BLaER1 (cell line): ENCODE results near the gene ITGA1.
"Not testable (repeated sequence)": the region's sequence is repeated elsewhere in the genome, so short reads cannot be mapped to it uniquely, and the experiment has no call there.

Experiments
- H3K27ac ChIP-seq: shearing (Covaris generic); formaldehyde crosslinking; 2 replicates; pipeline ENCODE4 v1.8.1; 2022
- H3K27me3 ChIP-seq: shearing (Covaris generic); formaldehyde crosslinking; 2 replicates; pipeline ENCODE4 v1.8.1; 2022
- H3K36me3 ChIP-seq: shearing (Covaris generic); formaldehyde crosslinking; 2 replicates; pipeline ENCODE4 v1.8.1; 2022
- H3K4me1 ChIP-seq: shearing (Covaris generic); formaldehyde crosslinking; 2 replicates; pipeline ENCODE4 v1.8.1; 2022
- H3K4me2 ChIP-seq: shearing (Covaris generic); formaldehyde crosslinking; 2 replicates; pipeline ENCODE4 v1.8.1; 2022
- H3K4me3 ChIP-seq: shearing (Covaris generic); formaldehyde crosslinking; 2 replicates; pipeline ENCODE4 v1.8.1; 2022
- H3K9ac ChIP-seq: shearing (Covaris generic); formaldehyde crosslinking; 2 replicates; pipeline ENCODE4 v1.8.1; 2022
- H3K9me3 ChIP-seq: shearing (Covaris generic); formaldehyde crosslinking; 2 replicates; pipeline ENCODE4 v1.8.1; 2022
- H4K20me1 ChIP-seq: shearing (Covaris generic); formaldehyde crosslinking; 2 replicates; pipeline ENCODE4 v1.8.1; 2022
- Cebpa-rat ChIP-seq: shearing (Covaris generic); IDR thresholded peaks from 2 replicates; pipeline ENCODE4 v1.8.1; 2022

The ITGA1 gene

DNA sequence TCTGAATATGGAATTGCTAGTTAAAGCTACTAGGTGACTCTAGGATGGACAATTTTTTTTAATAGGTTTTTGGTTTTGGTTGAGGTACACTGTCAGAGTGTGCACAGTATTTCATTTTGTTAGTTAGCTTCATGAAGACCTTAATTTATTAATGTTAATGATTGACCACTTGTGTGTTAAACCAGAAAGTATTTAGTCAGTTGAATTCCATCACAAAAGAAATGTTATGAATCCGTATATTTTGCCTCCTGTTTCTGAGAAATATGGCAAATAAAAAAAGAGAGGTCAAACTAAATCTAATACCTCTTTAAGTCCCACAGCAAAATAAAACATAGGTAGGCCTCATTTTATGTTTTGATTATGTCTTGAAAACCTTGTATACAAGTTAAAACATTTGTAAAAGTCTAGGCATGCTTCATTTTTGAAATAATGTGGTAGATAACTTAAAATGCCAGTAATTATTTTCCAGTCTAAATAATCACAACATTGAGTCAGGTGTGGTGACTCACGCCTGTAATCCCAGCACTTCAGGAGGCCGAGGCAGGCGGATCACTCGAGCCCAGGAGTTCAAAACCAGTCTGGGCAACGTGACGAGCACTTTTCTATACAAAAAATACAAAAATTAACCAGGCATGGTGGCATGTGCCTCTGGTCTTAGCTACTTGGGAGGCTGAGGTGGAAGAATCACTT lies 50.8 kb downstream of the ITGA1 start:
- Histone ChIP-seq H3K4me3 (no peak overlapping the region), H3K36me3 (no peaks in the 10 kb centered on the region), H3K9ac (no peak overlapping the region), H4K20me1 (no peaks in the 10 kb centered on the region), H3K4me2 (no peak overlapping the region), H3K27ac (no peak overlapping the region), H3K27me3 (no peaks in the 10 kb centered on the region), H3K4me1 (no peaks in the 10 kb centered on the region), H3K9me3 (no peaks in the 10 kb centered on the region)
- no peak for TF ChIP-seq Cebpa-rat

DNA sequence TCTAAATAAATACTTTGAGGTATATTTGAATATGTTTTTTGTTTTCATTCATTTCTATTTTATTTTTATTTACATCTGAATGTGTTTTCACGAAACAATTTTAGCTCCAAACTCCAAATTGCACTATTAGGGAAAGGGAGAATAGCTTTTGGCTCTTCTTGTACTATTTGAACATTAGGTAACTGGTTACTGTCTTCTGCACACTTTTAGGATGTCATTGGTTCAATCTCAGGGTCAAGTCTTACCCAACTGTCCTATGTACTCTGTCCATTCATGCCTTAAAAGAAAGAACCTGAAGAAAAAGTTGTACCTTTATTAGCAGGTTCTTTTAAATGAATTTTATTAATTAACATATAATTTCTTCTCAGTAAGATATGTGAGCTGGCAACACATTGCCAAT lies 51.6 kb downstream of the ITGA1 start:
- TF ChIP-seq Cebpa-rat: no peak
- Histone ChIP-seq H3K9me3 (no peaks in the 10 kb centered on the region), H3K27ac (no peak overlapping the region), H3K4me3 (no peak overlapping the region), H3K27me3 (no peaks in the 10 kb centered on the region), H3K4me1 (no peaks in the 10 kb centered on the region), H3K9ac (no peak overlapping the region), H3K36me3 (no peaks in the 10 kb centered on the region), H4K20me1 (no peaks in the 10 kb centered on the region), H3K4me2 (no peak overlapping the region)

DNA sequence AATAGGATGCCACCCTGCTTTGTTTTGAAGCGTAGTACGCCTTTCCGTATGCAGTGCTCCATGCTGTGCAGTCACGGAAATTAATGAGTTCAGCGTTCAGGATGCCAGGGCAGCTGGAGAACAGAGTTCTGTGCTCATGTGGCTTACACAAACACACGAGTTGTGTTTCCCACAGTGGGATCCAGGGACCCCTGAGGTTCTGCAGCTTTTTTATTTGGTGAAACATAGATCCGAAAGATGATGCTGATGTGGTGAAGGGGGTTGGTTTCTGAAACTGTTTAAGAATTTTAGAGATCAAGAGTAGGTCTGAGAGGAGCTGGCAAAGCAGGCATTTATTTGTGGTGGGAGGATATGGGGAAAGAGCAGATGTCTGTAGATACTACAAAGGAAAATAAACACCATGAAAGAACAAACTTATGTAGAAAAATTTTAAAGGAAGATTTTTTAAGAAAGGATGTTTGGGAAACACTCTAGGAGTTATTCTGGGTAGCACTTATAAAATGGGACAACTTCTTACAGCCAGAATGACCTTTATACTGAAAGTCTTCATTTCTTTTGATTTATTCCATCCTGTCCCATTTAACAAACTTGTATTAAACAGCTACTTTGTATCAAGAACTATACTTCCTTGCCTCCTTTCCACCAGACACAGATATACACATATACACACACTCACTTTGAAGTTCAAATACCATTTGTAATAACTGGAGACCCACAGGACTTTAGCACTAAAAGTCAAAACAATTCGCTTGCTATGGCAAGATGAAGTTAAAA lies 52.7 kb downstream of the ITGA1 start:
- no peak for TF ChIP-seq Cebpa-rat
- H3K9me3 ChIP-seq: no peaks in the 10 kb centered on the region
- H3K4me3 ChIP-seq: no peak overlapping the region
- H3K27me3 ChIP-seq: no peaks in the 10 kb centered on the region
- H3K36me3 ChIP-seq: no peaks in the 10 kb centered on the region
- no peak overlapping the region for H3K9ac ChIP-seq
- no peaks in the 10 kb centered on the region for H4K20me1 ChIP-seq
- no peak overlapping the region for H3K27ac ChIP-seq
- no peak overlapping the region for H3K4me2 ChIP-seq
- H3K4me1 ChIP-seq: no peaks in the 10 kb centered on the region

DNA sequence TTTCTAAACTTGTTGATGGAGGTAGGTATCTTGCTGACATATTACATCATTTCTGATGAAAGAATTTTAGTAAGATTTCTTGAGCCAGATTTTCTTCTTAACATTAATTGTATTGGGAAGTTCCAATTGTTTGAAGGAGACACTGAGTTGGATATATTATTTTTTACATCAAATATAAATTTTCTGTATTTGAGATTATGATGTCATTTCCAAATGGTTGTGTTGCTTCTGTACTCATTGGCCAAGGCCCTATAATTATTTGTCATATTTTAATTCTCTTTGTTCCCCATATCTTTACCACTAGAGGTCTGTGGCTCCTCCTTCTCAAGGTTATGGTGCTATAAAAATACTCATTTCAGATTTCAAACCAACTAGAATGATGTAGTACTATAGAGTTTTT lies 53.4 kb downstream of the ITGA1 start:
- TF ChIP-seq Cebpa-rat: no peak
- no peaks in the 10 kb centered on the region for H3K9me3 ChIP-seq
- H3K4me2 ChIP-seq: no peak overlapping the region
- no peaks in the 10 kb centered on the region for H3K36me3 ChIP-seq
- no peak overlapping the region for H3K4me3 ChIP-seq
- no peaks in the 10 kb centered on the region for H3K27me3 ChIP-seq
- H3K9ac ChIP-seq: no peak overlapping the region
- no peaks in the 10 kb centered on the region for H4K20me1 ChIP-seq
- no peaks in the 10 kb centered on the region for H3K4me1 ChIP-seq
- H3K27ac ChIP-seq: no peak overlapping the region

DNA sequence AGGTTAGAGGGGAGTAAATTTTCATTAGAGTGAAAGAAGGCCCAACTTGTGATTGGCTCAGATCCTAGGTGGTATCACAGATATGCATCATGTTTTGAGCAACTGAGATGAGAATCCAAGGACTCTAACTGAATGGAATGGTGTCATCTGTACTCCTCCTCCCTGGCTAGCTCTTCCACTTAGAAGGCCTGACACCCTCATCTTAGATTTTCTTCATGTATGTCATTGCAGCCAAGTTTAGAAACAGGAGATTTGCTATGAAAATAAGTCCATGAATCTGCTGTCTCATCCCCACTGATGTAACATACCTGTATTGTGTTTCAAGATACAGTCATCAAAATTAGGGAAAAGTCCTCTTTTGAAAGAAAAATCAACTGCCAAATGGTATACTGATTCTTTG lies 54.4 kb downstream of the ITGA1 start:
- Histone ChIP-seq H3K4me1 (no peaks in the 10 kb centered on the region), H3K27ac (no peak overlapping the region), H3K9me3 (no peaks in the 10 kb centered on the region), H3K36me3 (no peaks in the 10 kb centered on the region), H3K4me3 (no peak overlapping the region), H3K9ac (no peak overlapping the region), H4K20me1 (no peaks in the 10 kb centered on the region), H3K27me3 (no peaks in the 10 kb centered on the region), H3K4me2 (no peak overlapping the region)
- no peak for TF ChIP-seq Cebpa-rat

DNA sequence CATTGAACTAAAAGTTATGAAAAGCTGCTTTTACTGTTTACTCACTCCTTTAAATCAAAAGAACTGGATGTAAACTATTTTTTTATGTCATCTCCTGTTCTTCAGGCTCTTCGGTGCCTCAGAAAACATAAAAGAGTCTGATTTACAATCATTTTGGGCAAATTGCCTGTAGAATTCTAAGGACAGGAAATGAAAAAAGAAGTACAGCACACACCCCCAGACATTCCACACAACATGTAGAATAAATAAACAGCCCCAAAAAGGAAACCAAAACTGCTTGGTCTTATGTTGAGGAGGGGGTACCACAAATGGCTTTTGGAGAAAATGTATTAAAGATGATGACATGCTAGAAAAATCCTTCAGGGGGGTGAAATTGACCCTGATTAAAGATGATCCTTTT lies 57.2 kb downstream of the ITGA1 start:
- H4K20me1 ChIP-seq: no peaks in the 10 kb centered on the region
- H3K9ac ChIP-seq: no peak overlapping the region
- no peaks in the 10 kb centered on the region for H3K36me3 ChIP-seq
- no peak for TF ChIP-seq Cebpa-rat
- no peak overlapping the region for H3K27ac ChIP-seq
- no peaks in the 10 kb centered on the region for H3K27me3 ChIP-seq
- no peak overlapping the region for H3K4me2 ChIP-seq
- H3K4me1 ChIP-seq: no peaks in the 10 kb centered on the region
- no peak overlapping the region for H3K4me3 ChIP-seq
- no peaks in the 10 kb centered on the region for H3K9me3 ChIP-seq

DNA sequence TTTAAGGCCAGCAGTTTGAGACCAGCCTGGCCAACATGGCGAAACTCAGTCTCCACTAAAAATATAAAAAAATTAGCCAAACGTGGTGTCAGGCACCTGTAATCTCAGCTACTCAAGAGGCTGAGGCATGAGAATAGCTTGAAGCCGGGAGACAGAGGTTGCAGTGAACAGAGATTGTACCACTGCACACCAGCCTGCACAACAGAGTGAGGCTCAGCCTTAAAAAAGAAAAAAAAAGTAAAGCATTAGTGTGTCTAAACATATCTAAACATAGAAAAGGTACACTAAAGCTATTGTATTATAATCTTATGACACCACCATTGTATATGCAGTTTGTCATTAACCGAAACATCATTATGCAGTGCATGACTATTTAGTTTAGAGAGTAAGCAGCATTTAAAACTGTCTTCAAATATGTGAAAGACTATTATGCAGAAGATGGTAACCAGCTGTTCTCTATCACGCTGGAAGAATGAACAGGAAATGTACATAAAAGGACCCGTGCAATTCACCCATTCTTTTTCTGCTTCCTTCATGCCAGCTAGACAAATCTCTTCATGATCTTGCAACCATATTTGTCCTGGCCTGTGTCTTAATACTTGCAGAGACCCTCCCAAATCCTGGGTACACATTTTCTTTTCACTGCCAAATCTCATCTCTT lies 58.6 kb downstream of the ITGA1 start:
- Histone ChIP-seq H3K27ac (no peak overlapping the region), H3K9me3 (no peaks in the 10 kb centered on the region), H3K9ac (no peak overlapping the region), H3K36me3 (no peaks in the 10 kb centered on the region), H3K4me1 (no peaks in the 10 kb centered on the region), H3K4me2 (no peak overlapping the region), H3K27me3 (no peaks in the 10 kb centered on the region), H3K4me3 (no peak overlapping the region), H4K20me1 (no peaks in the 10 kb centered on the region)
- no peak for TF ChIP-seq Cebpa-rat

DNA sequence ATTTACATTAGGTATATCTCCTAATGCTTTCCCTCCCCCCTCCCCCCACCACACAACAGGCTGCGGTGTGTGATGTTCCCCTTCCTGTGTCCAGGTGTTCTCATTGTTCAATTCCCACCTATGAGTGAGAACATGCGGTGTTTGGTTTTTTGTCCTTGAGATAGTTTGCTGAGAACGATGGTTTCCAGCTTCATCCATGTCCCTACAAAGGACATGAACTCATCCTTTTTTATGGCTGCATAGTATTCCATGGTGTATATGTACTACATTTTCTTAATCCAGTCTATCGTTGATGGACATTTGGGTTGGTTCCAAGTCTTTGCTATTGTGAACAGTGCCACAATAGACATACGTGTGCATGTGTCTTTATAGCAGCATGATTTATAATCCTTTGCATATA lies 61.0 kb downstream of the ITGA1 start:
- not testable (repeated sequence) for H3K9me3 ChIP-seq, H4K20me1 ChIP-seq, H3K4me3 ChIP-seq, H3K4me1 ChIP-seq, H3K4me2 ChIP-seq, H3K9ac ChIP-seq, H3K27ac ChIP-seq, H3K36me3 ChIP-seq, H3K27me3 ChIP-seq

DNA sequence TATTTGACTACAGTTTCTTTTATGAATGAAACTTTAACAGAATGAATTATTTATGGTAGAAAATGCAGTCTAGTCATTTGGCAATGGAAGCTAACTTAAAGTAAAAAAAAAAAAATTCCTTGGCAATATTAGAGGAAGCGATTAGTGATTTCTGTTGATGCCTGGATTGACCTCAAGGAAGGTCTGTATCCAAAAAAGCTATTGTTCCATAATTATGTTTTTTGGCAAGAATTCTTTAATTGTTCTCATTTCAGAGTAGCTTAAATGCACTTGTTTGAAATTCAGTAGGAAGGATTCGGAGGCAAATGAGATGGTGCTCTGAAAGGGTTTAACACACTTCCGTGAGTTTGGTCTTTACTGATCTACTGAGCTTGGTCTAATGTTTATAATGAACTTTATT lies 61.8 kb downstream of the ITGA1 start:
- Histone ChIP-seq H3K9ac (no peak overlapping the region), H3K9me3 (no peaks in the 10 kb centered on the region), H3K27me3 (no peaks in the 10 kb centered on the region), H4K20me1 (no peaks in the 10 kb centered on the region), H3K27ac (no peak overlapping the region), H3K4me2 (no peak overlapping the region), H3K4me3 (no peak overlapping the region), H3K4me1 (no peaks in the 10 kb centered on the region), H3K36me3 (no peaks in the 10 kb centered on the region)
- TF ChIP-seq Cebpa-rat: no peak

DNA sequence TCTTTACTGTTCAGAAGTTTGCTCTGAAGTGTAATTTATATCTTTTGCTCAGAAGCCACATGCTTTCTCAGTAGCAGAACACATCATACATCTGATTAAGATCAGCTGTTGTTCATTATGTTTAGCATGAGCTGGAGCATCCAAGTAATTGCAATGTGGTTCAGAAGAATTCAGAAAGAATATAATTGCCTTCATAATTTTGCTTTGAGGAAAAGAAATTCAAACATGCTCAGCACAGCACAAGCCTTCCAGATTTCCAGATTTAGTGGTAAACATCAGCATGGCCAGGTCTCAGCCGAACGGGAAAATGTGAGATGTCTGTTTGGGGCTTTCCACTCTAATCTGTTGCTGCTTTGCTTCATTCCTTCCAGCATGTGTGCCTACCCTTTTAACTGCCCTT lies 65.9 kb downstream of the ITGA1 start:
- Histone ChIP-seq H3K27me3 (no peaks in the 10 kb centered on the region), H3K4me1 (no peaks in the 10 kb centered on the region), H3K4me2 (no peak overlapping the region), H3K9me3 (no peaks in the 10 kb centered on the region), H4K20me1 (no peaks in the 10 kb centered on the region), H3K36me3 (no peaks in the 10 kb centered on the region), H3K27ac (no peak overlapping the region), H3K9ac (no peak overlapping the region), H3K4me3 (no peak overlapping the region)
- TF ChIP-seq Cebpa-rat: no peak
